ENCODE measurements around the gene ANKS3. TPM values are rescaled to one million over a fixed set of nuclear protein-coding genes. Genes with fewer than 3 reads are reported as not detected.

ANKS3 gene
- total and polyA plus RNA-seq, 2 donors (not counting 3 experiments of a cell fraction or from before 2014, with no cell fraction given): 13.9 to 24.0 TPM

DNA sequence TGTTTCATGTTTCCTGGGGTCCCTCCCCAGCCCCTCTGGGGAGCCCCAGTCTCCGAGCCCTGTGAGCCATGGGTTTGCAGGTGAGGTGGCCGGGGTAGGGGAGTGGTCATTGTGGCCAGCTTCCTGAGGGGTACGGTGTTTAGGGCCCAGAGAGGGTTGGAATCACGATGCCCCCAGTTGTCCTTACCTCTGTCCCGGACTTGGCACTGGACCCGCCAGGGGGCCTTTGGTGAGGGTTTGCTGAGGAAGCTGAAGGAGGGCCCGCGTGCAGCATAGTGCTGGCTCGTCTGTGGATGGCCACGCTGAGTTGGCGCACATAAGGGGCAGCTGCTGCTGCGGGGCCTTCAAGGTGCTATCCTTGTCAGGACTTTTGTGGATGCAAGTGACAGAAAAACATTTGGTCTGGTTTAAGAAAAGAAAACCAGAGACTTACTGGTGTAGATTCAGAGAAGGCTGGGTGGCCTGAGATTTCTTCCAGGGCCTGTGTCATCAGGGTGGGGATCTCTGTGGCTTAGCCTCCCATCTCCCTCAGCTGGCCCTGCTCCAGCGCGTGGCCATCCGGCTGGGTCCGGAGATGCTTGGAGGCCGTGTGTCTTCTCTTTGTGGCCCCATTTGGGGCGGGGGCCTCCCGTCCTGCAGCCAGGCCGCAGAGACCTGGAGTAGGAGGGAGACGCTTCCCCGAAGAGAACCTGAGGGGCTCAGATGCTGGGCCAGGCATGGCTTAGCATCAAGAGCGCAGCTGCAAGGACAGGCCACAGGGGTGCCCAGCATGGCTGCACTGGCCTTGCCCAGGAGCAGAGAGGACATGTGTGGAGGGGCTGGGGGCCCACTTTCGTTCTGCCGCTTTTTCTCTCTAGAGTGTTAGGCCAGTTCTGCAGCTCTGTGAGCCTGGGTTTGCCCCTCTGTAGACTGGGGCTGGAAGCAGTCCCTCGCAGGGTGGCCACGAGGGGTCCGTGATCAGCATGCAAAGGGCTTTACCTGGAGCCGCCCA lies 74.4 kb downstream of the ANKS3 start:
- ChIA-PET POLR2A (no interaction called here), CTCF (interaction anchor here (1.6 kb wide), 1 partner anchor 9 kb away, joined by 5 read pairs; no protein-coding TSS in a partner anchor)
- H3K9ac ChIP-seq (replicated peaks; ENCODE audit: extremely low read depth, insufficient read depth, low read length): no peak overlapping the region
- no peak overlapping the region for H3K27ac ChIP-seq (ENCODE audit: insufficient read depth, low read depth, low read length)
- no peaks in the 10 kb centered on the region for H3K9me1 ChIP-seq (replicated peaks; ENCODE audit: control insufficient read depth, extremely low read depth, insufficient read depth, low read length)
- TF ChIP-seq POLR2AphosphoS5 (IDR thresholded peaks at IDR 0.05; ENCODE audit: insufficient read depth, low read depth, low read length) (no peak), POLR2A (IDR thresholded peaks at IDR 0.05; ENCODE audit: low read depth, low read length) (no peak), EZH2 (IDR thresholded peaks at IDR 0.05; ENCODE audit: borderline replicate concordance, low read depth, low read length, severe bottlenecking) (no peak), GATA2 (IDR thresholded peaks at IDR 0.05; ENCODE audit: insufficient read depth, insufficient read length, low read depth, low read length) (no peak), CTCF (IDR thresholded peaks at IDR 0.05; ENCODE audit: extremely low read depth in 1 of 2, insufficient read depth in 1 of 2, low read depth in 1 of 2, low read length in 2 of 2) (no peak), MYC (IDR thresholded peaks at IDR 0.05; ENCODE audit: low read depth, low read length) (no peak), MAX (IDR thresholded peaks at IDR 0.05; ENCODE audit: insufficient read depth, insufficient read length) (no peak), FOS (IDR thresholded peaks at IDR 0.05; ENCODE audit: borderline replicate concordance, insufficient read depth, low read length) (no peak), JUN (IDR thresholded peaks at IDR 0.05; ENCODE audit: borderline replicate concordance, insufficient read depth, insufficient read length, low read depth) (no peak)
- no peak overlapping the region for H3K4me3 ChIP-seq (replicated peaks in 1 of 3; ENCODE audit: insufficient read depth in 1 of 3, low read depth in 1 of 3, low read length in 3 of 3)
- no peak overlapping the region for H2AFZ ChIP-seq (ENCODE audit: low read depth, low read length)
- H3K4me2 ChIP-seq (ENCODE audit: insufficient read depth, low read length): no peak overlapping the region
- intact Hi-C loops (cut with micrococcal nuclease) (no loop called here), dilution Hi-C loops (cut with MboI; ENCODE audit: extremely low pct_ligation_motif_present, low sequenced_read_pairs) (no loop called here)
- peaks cover 4 to 30% of the 10 kb centered on the region in 2 experiments for H3K36me3 ChIP-seq (ENCODE audit: control insufficient read depth in 2 of 2, extremely low read depth in 1 of 2, insufficient read depth in 2 of 2, low read length in 2 of 2)
- H3K9me3 ChIP-seq (replicated peaks; ENCODE audit: control insufficient read depth, insufficient read depth, low read length): no peaks in the 10 kb centered on the region
- DNase-seq (ENCODE audit: low read depth, low spot score): no peak
- no peaks in the 10 kb centered on the region for H4K20me1 ChIP-seq (replicated peaks; ENCODE audit: control insufficient read depth, extremely low read depth, insufficient read depth, low read length)
- FAIRE-seq: no peak
- H3K79me2 ChIP-seq (ENCODE audit: control insufficient read depth, insufficient read depth, low read length): no peaks in the 10 kb centered on the region
- H3K4me1 ChIP-seq (ENCODE audit: control insufficient read depth, extremely low read depth, insufficient read depth, low read length): no peaks in the 10 kb centered on the region
- no peaks in the 10 kb centered on the region for H3K27me3 ChIP-seq (ENCODE audit: control insufficient read depth in 2 of 2, insufficient read depth in 2 of 2, low read length in 2 of 2)
- BruUV-seq (replicated peaks): no TSS peak
